Measurements from ENCODE around the gene RENBP.

DNA sequence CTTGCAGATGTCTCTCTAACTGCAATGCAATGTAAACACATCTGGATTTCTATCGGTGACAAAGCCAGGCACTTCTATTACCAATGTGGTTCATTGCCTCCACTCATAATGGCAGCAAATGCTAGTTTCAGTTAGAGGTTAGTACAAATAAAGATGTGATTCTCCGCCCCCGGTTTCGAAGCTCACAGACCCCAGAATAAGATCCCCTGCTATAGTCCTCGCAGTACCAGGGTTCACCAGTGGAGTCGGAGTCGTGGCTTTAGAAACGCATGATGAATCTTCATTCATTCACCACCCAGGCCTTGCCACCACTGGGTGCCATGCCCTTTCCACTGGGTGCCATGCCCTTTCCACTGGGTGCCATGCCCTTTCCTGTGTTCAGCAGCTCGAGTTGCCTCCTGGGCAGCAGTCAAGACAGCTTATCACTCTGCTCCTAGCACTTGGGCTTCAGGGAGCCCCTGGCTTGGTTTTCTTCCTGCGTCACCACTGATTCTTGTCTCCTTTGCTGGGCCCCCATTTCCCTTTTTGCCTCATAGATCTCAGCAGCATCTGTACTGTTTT lies 6.1 kb downstream of the RENBP start:
- TF ChIP-seq, protein P1, sequence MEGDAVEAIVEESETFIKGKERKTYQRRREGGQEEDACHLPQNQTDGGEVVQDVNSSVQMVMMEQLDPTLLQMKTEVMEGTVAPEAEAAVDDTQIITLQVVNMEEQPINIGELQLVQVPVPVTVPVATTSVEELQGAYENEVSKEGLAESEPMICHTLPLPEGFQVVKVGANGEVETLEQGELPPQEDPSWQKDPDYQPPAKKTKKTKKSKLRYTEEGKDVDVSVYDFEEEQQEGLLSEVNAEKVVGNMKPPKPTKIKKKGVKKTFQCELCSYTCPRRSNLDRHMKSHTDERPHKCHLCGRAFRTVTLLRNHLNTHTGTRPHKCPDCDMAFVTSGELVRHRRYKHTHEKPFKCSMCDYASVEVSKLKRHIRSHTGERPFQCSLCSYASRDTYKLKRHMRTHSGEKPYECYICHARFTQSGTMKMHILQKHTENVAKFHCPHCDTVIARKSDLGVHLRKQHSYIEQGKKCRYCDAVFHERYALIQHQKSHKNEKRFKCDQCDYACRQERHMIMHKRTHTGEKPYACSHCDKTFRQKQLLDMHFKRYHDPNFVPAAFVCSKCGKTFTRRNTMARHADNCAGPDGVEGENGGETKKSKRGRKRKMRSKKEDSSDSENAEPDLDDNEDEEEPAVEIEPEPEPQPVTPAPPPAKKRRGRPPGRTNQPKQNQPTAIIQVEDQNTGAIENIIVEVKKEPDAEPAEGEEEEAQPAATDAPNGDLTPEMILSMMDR (IDR thresholded peaks at IDR 0.05): no peak
- no peak for TF ChIP-seq POLR2A (IDR thresholded peaks at IDR 0.05)
